CD4-positive, alpha-beta T cell (primary cell): Measurements from ENCODE around the gene GLIS1. TPM values are rescaled to one million over a fixed set of nuclear protein-coding genes. Genes with fewer than 3 reads are reported as not detected.

ENCODE experiments used
- ATAC-seq: fragments of 200-7000 bp; cut with Tn5 transposase; one replicate; pipeline ENCODE4 v1.10.0; 2022; ENCODE audit warnings: mild to moderate bottlenecking; ENCODE audit not compliant: poor library complexity
- CTCF ChIA-PET: fragments of 350-600 bp; sonication (Branson Sonifier 250); formaldehyde crosslinking; loops from one replicate; lab custom pipeline; 2021; ENCODE audit warnings: antibody characterized with exemption, inconsistent platforms; lab: Charles Lee
- POLR2A ChIA-PET: fragments of 350-600 bp; sonication (Branson Sonifier 250); formaldehyde crosslinking; loops from one replicate; lab custom pipeline; 2021; ENCODE audit warnings: antibody characterized with exemption, inconsistent platforms; lab: Charles Lee
- DNase-seq, 14 experiments: peaks; one replicate each; pipeline ENCODE4 v3.0.0-alpha.2; 2013 to 2020; ENCODE audit warnings: mixed read lengths in 2 of 14
- H3K27ac ChIP-seq, 2 donors: one replicate each; pipeline versions ENCODE4 v1.5.1 to v1.7.0; 2013; ENCODE audit warnings: low read length in 2 of 2, low read depth in 1 of 2, mild to moderate bottlenecking in 1 of 2
- H3K27me3 ChIP-seq, 2 experiments: 1 replicate in 1 of 2; 2 replicates in 1 of 2; pipeline versions ENCODE4 v1.6.1 to v1.7.0; 2013; ENCODE audit warnings: low read length in 2 of 2, control low read depth in 1 of 2, mild to moderate bottlenecking in 1 of 2, moderate library complexity in 1 of 2; ENCODE audit not compliant: insufficient read depth in 2 of 2, control insufficient read depth in 1 of 2
- H3K36me3 ChIP-seq: one replicate; pipeline ENCODE4 v1.6.1; 2013; ENCODE audit warnings: low read length, control low read depth; ENCODE audit not compliant: insufficient read depth
- H3K4me1 ChIP-seq: one replicate; pipeline ENCODE4 v1.6.1; 2013; ENCODE audit warnings: low read length, control low read depth; ENCODE audit not compliant: insufficient read depth
- H3K4me3 ChIP-seq: one replicate; pipeline ENCODE4 v1.5.1; 2013; ENCODE audit warnings: mild to moderate bottlenecking, low read length, moderate library complexity
- H3K9me3 ChIP-seq, 2 experiments: 1 replicate in 1 of 2; 2 replicates in 1 of 2; pipeline versions ENCODE4 v1.6.1 to v1.7.0; 2013; ENCODE audit warnings: low read length in 2 of 2, mild to moderate bottlenecking in 2 of 2, control low read depth in 1 of 2, moderate library complexity in 1 of 2; ENCODE audit not compliant: control insufficient read depth in 1 of 2, insufficient read depth in 1 of 2
- H3K27ac Mint-ChIP-seq: one replicate; pipeline ENCODE4 v1.8.0; 2020; ENCODE audit warnings: mixed read lengths
- H3K27me3 Mint-ChIP-seq: one replicate; pipeline ENCODE4 v1.8.0; 2021; ENCODE audit warnings: mixed read lengths
- H3K36me3 Mint-ChIP-seq: one replicate; pipeline ENCODE4 v1.8.0; 2021; ENCODE audit warnings: low read depth, mixed read lengths
- H3K4me1 Mint-ChIP-seq: one replicate; pipeline ENCODE4 v1.8.0; 2021; ENCODE audit warnings: low read depth, mixed read lengths
- H3K4me3 Mint-ChIP-seq: one replicate; pipeline ENCODE4 v1.8.0; 2020; ENCODE audit warnings: mild to moderate bottlenecking, mixed read lengths
- H3K9me3 Mint-ChIP-seq: one replicate; pipeline ENCODE4 v1.8.0; 2020; ENCODE audit warnings: mixed read lengths
- CTCF ChIP-seq: fragments of 200-600 bp; IDR thresholded peaks from one replicate; pipeline ENCODE4 v1.8.0; 2022; ENCODE audit warnings: antibody characterized with exemption, mild to moderate bottlenecking
- intact Hi-C, 2 experiments: fragments of 100-400 bp; cut with DNase I in 1 of 2; cut with micrococcal nuclease in 1 of 2; formaldehyde crosslinking; loops; one replicate each; pipeline versions ENCODE4 v1.15.1 to v1.9.0; 2023 to 2025; cut with DNase I, micrococcal nuclease
- total RNA-seq, 174 experiments: library from RNA in 2 of 174; stranded (reverse) in 2 of 174; gene quantifications; one replicate each; pipeline ENCODE4 v1.2.3 and lab custom pipeline; 2021 to 2026

GLIS1 gene
- total RNA-seq, 2 experiments from 2014 or later, result not detected

- H3K27me3 ChIP-seq, result peaks cover 3 to 7% of the 10 kb centered on the region in 2 experiments
- H3K36me3 ChIP-seq, result no peaks in the 10 kb centered on the region
- POLR2A ChIA-PET, result no interaction called here
- H3K27ac Mint-ChIP-seq, result no peak overlapping the region
- intact Hi-C loops, result no loop called here
- H3K9me3 Mint-ChIP-seq, result no peaks in the 10 kb centered on the region
- no peak overlapping the region for H3K27ac ChIP-seq
- no peaks in the 10 kb centered on the region for H3K36me3 Mint-ChIP-seq
- peaks cover 31% of the 10 kb centered on the region for H3K27me3 Mint-ChIP-seq
- H3K9me3 ChIP-seq, result peaks cover 0 to 5% of the 10 kb centered on the region in 2 experiments
- no peak for DNase-seq
- no peaks in the 10 kb centered on the region for H3K4me1 Mint-ChIP-seq
- TF ChIP-seq CTCF, result no peak
- no peak overlapping the region for H3K4me3 ChIP-seq
- no peak for ATAC-seq
- CTCF ChIA-PET, result no interaction called here
- H3K4me3 Mint-ChIP-seq, result no peak overlapping the region
- H3K4me1 ChIP-seq, result peaks cover 6% of the 10 kb centered on the region
Measured at GRCh38 chr1:53490351-53490750, 248.6 kb downstream of the GLIS1 start.

GRCh38 chr1:53486395-53487026, 252.5 kb downstream of the GLIS1 start:
- POLR2A ChIA-PET, result no interaction called here

More at GRCh38 chr1:53486395-53487026, 252.5 kb downstream of the GLIS1 start:
- no peak for TF ChIP-seq CTCF
- no peak overlapping the region for H3K4me3 Mint-ChIP-seq
- no peaks in the 10 kb centered on the region for H3K36me3 ChIP-seq
- ATAC-seq (no peak), DNase-seq (no peak)
- H3K27me3 ChIP-seq, result peaks cover 3 to 12% of the 10 kb centered on the region in 2 experiments
- peaks cover 0 to 5% of the 10 kb centered on the region in 2 experiments for H3K9me3 ChIP-seq
- H3K36me3 Mint-ChIP-seq, result no peaks in the 10 kb centered on the region
- CTCF ChIA-PET, result no interaction called here
- no peaks in the 10 kb centered on the region for H3K9me3 Mint-ChIP-seq
- H3K27ac ChIP-seq, result no peak overlapping the region
- H3K27me3 Mint-ChIP-seq, result peaks cover 42% of the 10 kb centered on the region
- intact Hi-C loops, result loop anchor here in 1 of 2 experiments (2.0 to 10.0 kb wide), 4 partner anchors 196 to 1328 kb away; partner anchors contain the start of genes IFT25 and LRRC42
- H3K4me1 ChIP-seq, result peaks cover 7% of the 10 kb centered on the region
- H3K4me3 ChIP-seq, result no peak overlapping the region
- H3K27ac Mint-ChIP-seq, result no peak overlapping the region
- no peaks in the 10 kb centered on the region for H3K4me1 Mint-ChIP-seq
